HFF-Myc (cell line): ENCODE data around the gene FAM83B.

Source experiments
- DNase-seq: peaks from one replicate; pipeline ENCODE4 v3.0.0-alpha.2; 2011; ENCODE audit warnings: low read depth; ENCODE audit errors: extremely low read depth
- H3K4me3 ChIP-seq: replicated peaks from 2 replicates; pipeline ENCODE4 v1.5.1; 2011; ENCODE audit warnings: low read depth, mild to moderate bottlenecking, control low read depth, low read length
- TF ChIP-seq, protein P1 (sequence below): IDR thresholded peaks from 2 replicates; pipeline ENCODE4 v1.5.1; 2012; ENCODE audit warnings: mild to moderate bottlenecking, low read depth, low read length, control low read depth; ENCODE audit errors: missing control alignments

The FAM83B gene

DNA sequence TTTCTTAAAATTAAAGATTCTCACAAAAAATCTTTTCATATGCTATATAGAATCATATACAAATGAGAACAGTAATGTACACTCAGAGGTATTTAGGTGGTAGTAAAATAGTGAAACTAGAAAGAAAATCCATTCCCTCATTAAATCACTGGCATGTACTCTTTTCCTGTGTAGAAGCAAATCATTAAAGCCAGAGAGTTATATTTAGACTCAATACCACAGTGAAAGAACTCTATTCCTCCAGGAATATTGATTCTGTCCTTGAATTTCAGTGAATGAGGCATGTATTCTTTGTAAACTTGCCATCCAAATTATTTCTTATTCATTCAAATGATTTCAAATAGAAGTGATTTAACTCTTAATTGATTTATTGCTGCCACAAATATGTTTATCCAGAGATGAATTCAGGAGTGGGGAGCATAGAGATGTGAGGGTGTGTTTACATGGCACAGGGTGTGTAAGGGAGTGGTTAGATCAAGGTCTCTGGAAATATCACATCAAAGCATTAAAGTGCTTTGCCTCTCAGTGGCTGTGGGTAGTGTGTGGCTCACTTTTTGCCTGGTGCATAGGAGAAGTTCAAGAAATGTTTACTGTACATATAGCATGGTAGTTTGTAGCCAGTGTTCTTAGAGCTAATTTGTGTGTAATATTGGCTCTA lies 141.2 kb downstream of the FAM83B start:
- DNase-seq = no peak
- H3K4me3 ChIP-seq = no peak overlapping the region
- TF ChIP-seq, protein P1, sequence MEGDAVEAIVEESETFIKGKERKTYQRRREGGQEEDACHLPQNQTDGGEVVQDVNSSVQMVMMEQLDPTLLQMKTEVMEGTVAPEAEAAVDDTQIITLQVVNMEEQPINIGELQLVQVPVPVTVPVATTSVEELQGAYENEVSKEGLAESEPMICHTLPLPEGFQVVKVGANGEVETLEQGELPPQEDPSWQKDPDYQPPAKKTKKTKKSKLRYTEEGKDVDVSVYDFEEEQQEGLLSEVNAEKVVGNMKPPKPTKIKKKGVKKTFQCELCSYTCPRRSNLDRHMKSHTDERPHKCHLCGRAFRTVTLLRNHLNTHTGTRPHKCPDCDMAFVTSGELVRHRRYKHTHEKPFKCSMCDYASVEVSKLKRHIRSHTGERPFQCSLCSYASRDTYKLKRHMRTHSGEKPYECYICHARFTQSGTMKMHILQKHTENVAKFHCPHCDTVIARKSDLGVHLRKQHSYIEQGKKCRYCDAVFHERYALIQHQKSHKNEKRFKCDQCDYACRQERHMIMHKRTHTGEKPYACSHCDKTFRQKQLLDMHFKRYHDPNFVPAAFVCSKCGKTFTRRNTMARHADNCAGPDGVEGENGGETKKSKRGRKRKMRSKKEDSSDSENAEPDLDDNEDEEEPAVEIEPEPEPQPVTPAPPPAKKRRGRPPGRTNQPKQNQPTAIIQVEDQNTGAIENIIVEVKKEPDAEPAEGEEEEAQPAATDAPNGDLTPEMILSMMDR = no peak

DNA sequence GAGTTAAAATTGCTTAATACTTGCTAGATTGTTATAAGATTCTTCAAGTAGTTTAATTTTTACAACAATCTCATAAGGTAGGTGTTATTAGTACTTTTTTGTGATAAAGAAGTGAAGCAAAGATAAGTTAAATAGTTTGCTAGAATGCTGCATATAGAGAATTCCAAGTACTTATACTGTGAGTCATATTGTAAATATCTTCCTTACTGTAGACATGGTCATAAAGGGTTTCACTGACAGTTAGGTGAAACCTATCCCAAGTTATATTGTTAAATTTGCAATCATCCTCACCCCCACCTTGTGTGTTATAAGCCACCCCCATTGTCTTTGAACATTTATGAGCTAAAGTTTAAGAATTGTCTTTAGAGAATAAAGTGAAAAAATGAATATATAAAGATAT lies 142.0 kb downstream of the FAM83B start:
- no peak overlapping the region for H3K4me3 ChIP-seq
- no peak for DNase-seq
- TF ChIP-seq, protein P1 = no peak

DNA sequence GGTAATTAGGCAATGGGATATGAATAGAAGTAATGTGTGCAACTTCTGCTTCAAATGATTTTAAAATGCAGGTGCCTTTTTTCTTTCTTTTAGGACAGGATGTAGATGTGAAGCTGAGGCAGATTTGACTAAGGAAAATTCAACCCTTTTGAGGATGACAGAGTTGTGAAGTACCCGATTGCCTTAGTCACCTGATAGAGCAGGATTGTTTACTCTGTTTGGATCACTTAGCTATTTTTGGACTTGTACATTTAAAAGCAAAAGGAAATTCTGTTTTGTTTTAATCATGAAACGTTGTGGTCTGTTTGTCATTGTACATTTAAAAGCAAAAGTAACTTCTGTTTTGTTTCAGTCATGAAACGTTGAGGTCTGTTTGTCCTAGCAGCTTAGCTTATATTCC lies 143.4 kb downstream of the FAM83B start:
- H3K4me3 ChIP-seq = no peak overlapping the region
- no peak for DNase-seq
- TF ChIP-seq, protein P1 = no peak
